ENCODE measurements around the gene SPN. TPM values are rescaled to one million over a fixed set of nuclear protein-coding genes. Genes with fewer than 3 reads are reported as not detected.
"Not testable (repeated sequence)": the region's sequence is repeated elsewhere in the genome, so short reads cannot be mapped to it uniquely, and the experiment has no call there.

SPN gene
- total and polyA plus RNA-seq, 9 of the 15 experiments (the other 6 are each of a cell fraction or from before 2014, with no cell fraction given) = 24.3 to 225 (median 79.4) TPM

GRCh38 chr16:29613307-29614057 lies 49.6 kb upstream of the SPN start (continued):
- TF ChIP-seq ILF3 (IDR thresholded peaks at IDR 0.05; ENCODE audit: borderline replicate concordance) (peak; percentile 25; the same call in 1 of the 2 replicates), NELFE (IDR thresholded peaks at IDR 0.05; ENCODE audit: insufficient read depth, insufficient read length) (peak; percentile 45), ZNF263 (CRISPR knock-in tag; IDR thresholded peaks at IDR 0.05; ENCODE audit: borderline replicate concordance) (peak; percentile 40; the same call in 1 of the 2 replicates), RBM14 (IDR thresholded peaks at IDR 0.05; ENCODE audit: borderline replicate concordance, insufficient read depth, low read depth, low read length) (0 out of 2 replicates have a peak, but pooled peaks have one; percentile 58), HIVEP1 (CRISPR knock-in tag; IDR thresholded peaks at IDR 0.05) (peak; percentile 52; the same call in 1 of the 2 replicates), PRPF4 (IDR thresholded peaks at IDR 0.05; ENCODE audit: insufficient read depth, low read depth, low read length, poor library complexity, severe bottlenecking) (peak; percentile 37), NONO (IDR thresholded peaks at IDR 0.05; ENCODE audit: low read depth in 2 of 2, low read length in 1 of 2) (peak; percentile 12 to 99; a peak in 2 of 4 replicates), SIN3B (IDR thresholded peaks at IDR 0.05; ENCODE audit: low read depth) (0 out of 2 replicates have a peak, but pooled peaks have one; percentile 27), ZBTB40 (CRISPR knock-in tag; IDR thresholded peaks at IDR 0.05) (0 out of 2 replicates have a peak, but pooled peaks have one; percentile 21), POLR2AphosphoS5 (IDR thresholded peaks at IDR 0.05; ENCODE audit: control insufficient read depth, insufficient read depth, low read depth, low read length) (peak; percentile 73), CREB1 (IDR thresholded peaks at IDR 0.05) (peak; percentile 78; the same call in 1 of the 2 replicates), VEZF1 (CRISPR knock-in tag; IDR thresholded peaks at IDR 0.05) (peak; percentile 79), NR3C1 (CRISPR knock-in tag; IDR thresholded peaks at IDR 0.05) (peak; percentile 87; the same call in 1 of the 2 replicates), RBM22 (IDR thresholded peaks at IDR 0.05; ENCODE audit: low read depth, low read length, poor library complexity, severe bottlenecking) (peak; percentile 76)
- TF ChIP-seq ZBTB40 (IDR thresholded peaks at IDR 0.05); CREB1 (CRISPR knock-in tag; IDR thresholded peaks at IDR 0.05): not testable (repeated sequence)
